ENCODE measurements around the gene TMEM95. TPM values are rescaled to one million over a fixed set of nuclear protein-coding genes. Genes with fewer than 3 reads are reported as not detected.
"Not testable (repeated sequence)": the region's sequence is repeated elsewhere in the genome, so short reads cannot be mapped to it uniquely, and the experiment has no call there.

TMEM95 gene
- total RNA-seq, 3 donors from 2014 or later = 0.26 TPM; not detected in 2

GRCh38 chr17:7356756-7357155 is 1.8 kb downstream of the TMEM95 start:
- DNase-seq = peak in 2 of 3 donors; percentile 12 to 61
- Histone ChIP-seq H3K4me3 (no peak overlapping the region), H3K4me1 (ENCODE audit: low read depth) (peaks cover 19% of the 10 kb centered on the region), H3K36me3 (ENCODE audit: low read depth) (no peaks in the 10 kb centered on the region), H3K9me3 (no peaks in the 10 kb centered on the region)
- TF ChIP-seq, protein P1, sequence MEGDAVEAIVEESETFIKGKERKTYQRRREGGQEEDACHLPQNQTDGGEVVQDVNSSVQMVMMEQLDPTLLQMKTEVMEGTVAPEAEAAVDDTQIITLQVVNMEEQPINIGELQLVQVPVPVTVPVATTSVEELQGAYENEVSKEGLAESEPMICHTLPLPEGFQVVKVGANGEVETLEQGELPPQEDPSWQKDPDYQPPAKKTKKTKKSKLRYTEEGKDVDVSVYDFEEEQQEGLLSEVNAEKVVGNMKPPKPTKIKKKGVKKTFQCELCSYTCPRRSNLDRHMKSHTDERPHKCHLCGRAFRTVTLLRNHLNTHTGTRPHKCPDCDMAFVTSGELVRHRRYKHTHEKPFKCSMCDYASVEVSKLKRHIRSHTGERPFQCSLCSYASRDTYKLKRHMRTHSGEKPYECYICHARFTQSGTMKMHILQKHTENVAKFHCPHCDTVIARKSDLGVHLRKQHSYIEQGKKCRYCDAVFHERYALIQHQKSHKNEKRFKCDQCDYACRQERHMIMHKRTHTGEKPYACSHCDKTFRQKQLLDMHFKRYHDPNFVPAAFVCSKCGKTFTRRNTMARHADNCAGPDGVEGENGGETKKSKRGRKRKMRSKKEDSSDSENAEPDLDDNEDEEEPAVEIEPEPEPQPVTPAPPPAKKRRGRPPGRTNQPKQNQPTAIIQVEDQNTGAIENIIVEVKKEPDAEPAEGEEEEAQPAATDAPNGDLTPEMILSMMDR (IDR thresholded peaks at IDR 0.05) = no peak
- no peak for ATAC-seq
- intact Hi-C loops (cut with DNase I, micrococcal nuclease) = no loop called here

DNA sequence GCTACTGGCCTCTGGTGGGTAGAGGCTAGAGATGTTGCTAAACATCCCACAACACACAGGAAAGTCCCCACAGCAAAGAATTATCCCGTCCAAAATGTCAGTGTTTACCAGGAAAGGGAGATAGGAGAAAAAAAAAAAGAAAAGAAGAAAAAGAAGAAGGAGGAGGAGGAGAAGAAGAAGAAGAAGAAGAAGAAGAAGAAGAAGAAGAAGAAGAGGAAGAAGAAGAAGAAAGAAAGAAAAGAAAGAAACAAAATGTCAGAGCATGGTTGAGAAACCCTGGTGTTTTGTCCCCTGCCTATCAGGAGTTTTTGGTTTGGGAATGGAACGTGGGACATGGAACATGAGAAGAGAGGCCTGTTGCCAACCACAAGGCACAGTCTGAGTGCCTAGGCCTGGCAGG is 2.4 kb downstream of the TMEM95 start:
- no peaks in the 10 kb centered on the region for H3K9me3 ChIP-seq
- no peak for ATAC-seq
- DNase-seq = no peak
- peaks cover 18% of the 10 kb centered on the region for H3K4me1 ChIP-seq (ENCODE audit: low read depth)
- no peak overlapping the region for H3K4me3 ChIP-seq
- H3K36me3 ChIP-seq (ENCODE audit: low read depth) = no peaks in the 10 kb centered on the region
- intact Hi-C loops (cut with DNase I, micrococcal nuclease) = no loop called here
- TF ChIP-seq, protein P1 (IDR thresholded peaks at IDR 0.05) = no peak

GRCh38 chr17:7361906-7362305 is 7.0 kb downstream of the TMEM95 start:
- no peak overlapping the region for H3K4me3 ChIP-seq
- TF ChIP-seq, protein P1 (IDR thresholded peaks at IDR 0.05) = no peak
- ATAC-seq = no peak
- intact Hi-C loops (cut with DNase I, micrococcal nuclease) = no loop called here
- no peaks in the 10 kb centered on the region for H3K9me3 ChIP-seq
- H3K36me3 ChIP-seq (ENCODE audit: low read depth) = no peaks in the 10 kb centered on the region
- no peak for DNase-seq
- H3K4me1 ChIP-seq (ENCODE audit: low read depth) = no peaks in the 10 kb centered on the region

- DNase-seq (no peak), ATAC-seq (no peak)
- Histone ChIP-seq H3K36me3 (ENCODE audit: low read depth) (no peaks in the 10 kb centered on the region), H3K4me3 (no peak overlapping the region), H3K4me1 (ENCODE audit: low read depth) (no peaks in the 10 kb centered on the region), H3K9me3 (no peaks in the 10 kb centered on the region)
- intact Hi-C loops (cut with DNase I, micrococcal nuclease) = no loop called here
- TF ChIP-seq, protein P1 (IDR thresholded peaks at IDR 0.05) = no peak
Measured at GRCh38 chr17:7363311-7363710, 8.4 kb downstream of the TMEM95 start.

- H3K9me3 ChIP-seq; intact Hi-C loops (cut with DNase I, micrococcal nuclease); DNase-seq; H3K36me3 ChIP-seq (ENCODE audit: low read depth); ATAC-seq; H3K4me3 ChIP-seq; H3K4me1 ChIP-seq (ENCODE audit: low read depth): not testable (repeated sequence)
Measured at GRCh38 chr17:7365963-7366362, 11.0 kb downstream of the TMEM95 start.

- ATAC-seq (no peak), DNase-seq (no peak)
- Histone ChIP-seq H3K9me3 (no peaks in the 10 kb centered on the region), H3K4me1 (ENCODE audit: low read depth) (no peaks in the 10 kb centered on the region), H3K4me3 (no peak overlapping the region), H3K36me3 (ENCODE audit: low read depth) (no peaks in the 10 kb centered on the region)
- TF ChIP-seq, protein P1 (IDR thresholded peaks at IDR 0.05) = no peak
- intact Hi-C loops (cut with DNase I, micrococcal nuclease) = no loop called here
Measured at GRCh38 chr17:7367083-7367482, 12.1 kb downstream of the TMEM95 start.
